Bronchial epithelial cell (primary cell): ENCODE data around the gene CD300A. TPM values are rescaled to one million over a fixed set of nuclear protein-coding genes. Genes with fewer than 3 reads are reported as not detected.
"Not testable (repeated sequence)": the region's sequence is repeated elsewhere in the genome, so short reads cannot be mapped to it uniquely, and the experiment has no call there.

Experiments used
- DNase-seq: peaks from one replicate; pipeline ENCODE4 v3.0.0-alpha.2; 2010; ENCODE audit warnings: low read depth
- FAIRE-seq: peaks from 2 replicates; lab custom pipeline; 2011; peaks lifted over from hg19 to GRCh38; lab: Jason Lieb, UNC
- H3K27me3 ChIP-seq: 2 replicates; pipeline ENCODE4 v1.5.1; 2011; ENCODE audit warnings: low read length; ENCODE audit not compliant: control insufficient read depth, insufficient read depth
- H3K36me3 ChIP-seq: 2 replicates; pipeline ENCODE4 v1.5.1; 2011; ENCODE audit warnings: low read length; ENCODE audit not compliant: control insufficient read depth, insufficient read depth
- H3K4me3 ChIP-seq: 2 replicates; pipeline ENCODE4 v1.5.1; 2011; ENCODE audit warnings: mild to moderate bottlenecking, low read depth, low read length, control low read depth
- CTCF ChIP-seq: IDR thresholded peaks from 2 replicates; pipeline ENCODE4 v1.5.1; 2011; ENCODE audit warnings: mild to moderate bottlenecking, moderate library complexity, low read length, control low read depth, inconsistent platforms; ENCODE audit not compliant: insufficient read depth, severe bottlenecking
- total RNA-seq: library from RNA; depleted of rRNA; stranded (reverse); fragments of >200 nt; gene quantifications from 2 replicates; pipeline ENCODE4 v1.2.1, GENCODE V29; 2014

CD300A gene
- total RNA-seq, 1 donor from 2014 or later, result not detected

GRCh38 chr17:74493331-74493833 is 26.9 kb downstream of the CD300A start:
- no peak for FAIRE-seq
- Histone ChIP-seq H3K36me3 (no peaks in the 10 kb centered on the region), H3K4me3 (no peak overlapping the region), H3K27me3 (peaks cover 1% of the 10 kb centered on the region)
- peak; percentile 52 for DNase-seq
- TF ChIP-seq CTCF, result peak; percentile 91

GRCh38 chr17:74497471-74497870 is 31.0 kb downstream of the CD300A start:
- no peak for DNase-seq
- Histone ChIP-seq H3K36me3 (no peaks in the 10 kb centered on the region), H3K27me3 (no peaks in the 10 kb centered on the region), H3K4me3 (no peak overlapping the region)
- no peak for TF ChIP-seq CTCF
- FAIRE-seq, result no peak

- no peak for TF ChIP-seq CTCF
- H3K27me3 ChIP-seq, result peaks cover 1% of the 10 kb centered on the region
- H3K36me3 ChIP-seq, result no peaks in the 10 kb centered on the region
- H3K4me3 ChIP-seq, result no peak overlapping the region
- DNase-seq (no peak), FAIRE-seq (no peak)
Measured at GRCh38 chr17:74499992-74500391, 33.6 kb downstream of the CD300A start.

- H3K4me3 ChIP-seq, result no peak overlapping the region
- peaks cover 1% of the 10 kb centered on the region for H3K27me3 ChIP-seq
- TF ChIP-seq CTCF, result no peak
- H3K36me3 ChIP-seq, result no peaks in the 10 kb centered on the region
- no peak for FAIRE-seq
- no peak for DNase-seq
Measured at GRCh38 chr17:74502861-74503260, 36.4 kb downstream of the CD300A start.

GRCh38 chr17:74503949-74504348 is 37.5 kb downstream of the CD300A start:
- H3K4me3 ChIP-seq, DNase-seq, H3K36me3 ChIP-seq, H3K27me3 ChIP-seq, FAIRE-seq: not testable (repeated sequence)

GRCh38 chr17:74508156-74508555 is 41.7 kb downstream of the CD300A start:
- no peak overlapping the region for H3K4me3 ChIP-seq
- peaks cover 1% of the 10 kb centered on the region for H3K27me3 ChIP-seq
- FAIRE-seq, result no peak
- H3K36me3 ChIP-seq, result no peaks in the 10 kb centered on the region
- no peak for TF ChIP-seq CTCF
- no peak for DNase-seq
